Jurkat, Clone E6-1 (cell line): ENCODE results near the gene IGF1.
"Not testable (repeated sequence)": the region's sequence is repeated elsewhere in the genome, so short reads cannot be mapped to it uniquely, and the experiment has no call there.

ENCODE experiments used
- DNase-seq: peaks from one replicate; pipeline ENCODE4 v3.0.0-alpha.2; 2011; ENCODE audit warnings: low read depth, low spot score
- H3K4me3 ChIP-seq: 2 replicates; pipeline ENCODE4 v1.5.1; 2011; ENCODE audit warnings: mild to moderate bottlenecking, low read length, control low read depth, moderate library complexity

IGF1 gene

DNA sequence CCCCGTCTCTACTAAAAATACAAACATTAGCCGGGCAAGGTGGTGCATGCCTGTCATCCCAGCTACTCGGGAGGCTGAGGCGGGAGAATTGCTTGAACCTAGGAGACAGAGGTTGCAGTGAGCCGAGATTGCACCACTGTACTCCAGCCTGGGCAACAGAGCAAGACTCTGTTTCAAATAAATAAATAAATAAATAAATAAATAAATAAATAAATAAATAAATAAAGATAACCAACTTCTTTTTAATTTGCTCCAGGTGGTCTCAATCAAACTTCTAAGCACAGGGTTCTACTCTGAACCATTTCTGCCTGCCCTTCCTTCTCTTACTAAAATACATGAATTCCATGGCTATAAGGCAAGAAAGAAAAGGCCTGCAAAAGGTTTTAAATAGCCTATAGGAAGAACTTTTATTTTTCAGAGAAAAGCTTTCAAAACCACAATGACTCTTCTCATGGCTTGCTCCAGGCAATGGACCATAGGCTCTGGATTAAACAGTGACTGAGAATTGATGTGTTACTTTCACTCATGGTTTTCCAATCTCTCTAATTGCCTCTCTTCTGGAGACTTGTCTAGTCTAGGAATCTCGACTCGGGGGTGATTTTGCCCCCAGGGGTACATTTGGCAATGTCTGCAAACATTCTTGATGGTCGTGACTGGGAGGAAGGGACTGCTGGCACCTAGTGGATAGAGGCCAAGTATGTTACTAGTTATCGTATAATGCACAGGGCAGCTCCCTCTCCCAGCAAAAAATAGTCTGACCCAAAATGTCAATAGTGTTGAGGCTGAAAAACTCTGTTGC lies 14.4 kb downstream of the IGF1 start:
- no peak for DNase-seq
- no peak overlapping the region for H3K4me3 ChIP-seq

DNA sequence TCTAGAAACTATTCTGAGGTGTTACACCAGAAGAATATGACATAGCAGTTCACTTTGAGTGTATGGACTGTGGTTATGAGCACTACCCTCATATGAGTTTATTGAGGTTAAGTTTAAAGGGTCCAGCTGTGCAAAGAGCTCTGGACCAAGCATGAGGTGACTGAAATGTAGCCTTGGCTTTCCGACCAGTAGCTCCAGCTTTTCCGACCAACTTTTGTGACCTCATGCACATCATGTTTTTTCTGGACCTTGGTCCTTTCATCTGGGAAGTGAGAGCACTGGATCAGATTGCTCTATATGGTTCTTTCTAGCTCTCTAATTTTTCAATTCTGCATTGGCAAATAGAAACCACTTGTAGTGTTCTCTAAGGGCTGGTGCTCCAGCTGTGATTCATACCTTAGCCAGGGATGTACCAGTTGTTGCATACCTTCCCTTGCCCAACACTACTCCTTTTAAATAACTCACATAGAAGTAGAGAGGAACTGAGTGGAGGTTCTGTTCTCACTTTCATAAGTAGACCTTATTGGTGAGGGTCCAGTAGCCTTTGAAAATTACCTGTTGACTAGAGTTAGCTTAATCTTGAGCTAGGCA lies 16.6 kb downstream of the IGF1 start:
- no peak overlapping the region for H3K4me3 ChIP-seq
- no peak for DNase-seq

DNA sequence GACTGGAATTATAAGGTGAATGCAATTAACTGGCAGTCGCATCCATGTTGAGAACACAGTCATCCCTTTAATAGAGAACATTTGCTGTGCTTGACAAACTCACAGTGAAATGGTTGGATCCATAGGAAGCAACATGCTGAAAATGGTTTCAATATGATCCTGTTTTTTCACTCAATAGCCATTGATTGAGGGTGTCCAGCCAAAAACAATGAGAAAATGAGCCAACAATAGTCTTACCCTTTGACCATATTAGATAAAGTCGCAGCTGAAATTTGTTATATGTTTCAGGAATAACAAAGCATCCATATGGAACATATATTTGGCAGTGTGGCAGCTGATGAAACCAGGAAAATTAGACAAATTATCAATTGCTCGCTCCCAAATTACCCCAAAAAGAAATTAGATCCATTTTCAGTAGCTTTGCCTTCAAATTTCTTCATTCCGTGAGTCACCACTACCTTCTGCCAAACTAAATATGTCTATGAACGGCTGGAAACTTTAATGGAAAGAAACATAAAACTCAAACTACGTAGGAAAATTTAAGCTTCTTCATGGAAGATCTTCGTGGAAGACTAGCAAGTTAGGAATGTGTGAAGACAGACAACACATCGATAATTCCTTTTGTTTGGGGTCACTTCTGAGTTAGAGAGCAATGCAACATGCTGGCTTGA lies 17.4 kb downstream of the IGF1 start:
- H3K4me3 ChIP-seq = no peak overlapping the region
- DNase-seq = no peak

DNA sequence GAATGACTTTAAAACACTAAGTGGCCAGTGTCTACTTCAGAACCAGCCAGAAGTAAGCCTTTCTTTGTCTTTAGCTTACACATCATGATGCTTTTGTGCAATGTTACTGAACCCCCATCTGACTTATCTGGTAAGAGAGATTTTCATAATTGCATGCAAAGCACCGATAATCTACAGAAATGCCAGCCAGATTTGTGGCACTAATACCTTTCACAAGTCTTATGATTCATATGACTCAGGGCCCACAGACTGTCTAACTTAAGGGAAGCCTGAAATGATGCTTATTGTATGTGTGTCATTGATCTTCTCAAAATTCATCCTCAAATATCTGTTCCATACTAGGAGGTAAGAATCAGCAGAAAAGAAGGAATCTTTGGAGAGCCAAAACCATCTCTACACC lies 18.0 kb downstream of the IGF1 start:
- no peak overlapping the region for H3K4me3 ChIP-seq
- no peak for DNase-seq

DNA sequence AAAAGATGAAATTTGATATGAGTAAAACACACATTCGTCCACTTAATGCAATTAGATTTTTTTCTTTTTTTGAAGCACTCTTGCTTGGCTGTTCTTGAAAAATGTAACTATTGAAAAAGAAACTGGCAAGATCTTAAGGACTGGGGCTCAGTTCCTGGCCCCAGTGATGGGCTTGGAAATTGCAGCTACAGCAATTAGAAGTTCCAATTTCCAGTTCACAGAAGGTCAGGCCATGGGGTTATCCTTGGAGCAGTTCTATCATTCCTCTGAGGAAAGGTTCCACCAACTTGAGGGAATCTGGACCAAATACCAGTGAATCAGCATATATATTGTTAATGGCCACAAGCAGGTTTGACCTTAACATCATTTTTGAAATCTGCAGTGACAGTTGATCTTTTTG lies 18.9 kb downstream of the IGF1 start:
- H3K4me3 ChIP-seq = no peak overlapping the region
- DNase-seq = no peak

DNA sequence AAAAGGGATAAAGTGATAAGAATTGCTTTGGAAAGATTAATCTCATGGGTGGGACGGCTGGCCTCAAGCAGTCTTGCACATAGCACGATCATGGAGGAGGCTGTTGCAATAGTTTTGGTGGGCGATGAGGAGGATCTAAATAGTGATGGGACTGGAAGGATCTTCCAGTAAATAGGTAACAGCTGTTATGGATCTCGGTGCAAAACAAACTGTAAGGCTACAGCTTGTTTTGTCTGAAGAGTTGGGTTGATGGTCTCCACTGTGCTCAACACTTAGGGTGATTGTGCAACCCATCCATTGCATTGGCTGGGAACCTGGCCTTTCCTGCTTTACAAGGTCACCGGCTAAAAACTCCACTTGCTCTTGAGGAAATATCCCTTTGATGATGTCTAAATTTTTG lies 21.0 kb downstream of the IGF1 start:
- DNase-seq = no peak
- no peak overlapping the region for H3K4me3 ChIP-seq

DNA sequence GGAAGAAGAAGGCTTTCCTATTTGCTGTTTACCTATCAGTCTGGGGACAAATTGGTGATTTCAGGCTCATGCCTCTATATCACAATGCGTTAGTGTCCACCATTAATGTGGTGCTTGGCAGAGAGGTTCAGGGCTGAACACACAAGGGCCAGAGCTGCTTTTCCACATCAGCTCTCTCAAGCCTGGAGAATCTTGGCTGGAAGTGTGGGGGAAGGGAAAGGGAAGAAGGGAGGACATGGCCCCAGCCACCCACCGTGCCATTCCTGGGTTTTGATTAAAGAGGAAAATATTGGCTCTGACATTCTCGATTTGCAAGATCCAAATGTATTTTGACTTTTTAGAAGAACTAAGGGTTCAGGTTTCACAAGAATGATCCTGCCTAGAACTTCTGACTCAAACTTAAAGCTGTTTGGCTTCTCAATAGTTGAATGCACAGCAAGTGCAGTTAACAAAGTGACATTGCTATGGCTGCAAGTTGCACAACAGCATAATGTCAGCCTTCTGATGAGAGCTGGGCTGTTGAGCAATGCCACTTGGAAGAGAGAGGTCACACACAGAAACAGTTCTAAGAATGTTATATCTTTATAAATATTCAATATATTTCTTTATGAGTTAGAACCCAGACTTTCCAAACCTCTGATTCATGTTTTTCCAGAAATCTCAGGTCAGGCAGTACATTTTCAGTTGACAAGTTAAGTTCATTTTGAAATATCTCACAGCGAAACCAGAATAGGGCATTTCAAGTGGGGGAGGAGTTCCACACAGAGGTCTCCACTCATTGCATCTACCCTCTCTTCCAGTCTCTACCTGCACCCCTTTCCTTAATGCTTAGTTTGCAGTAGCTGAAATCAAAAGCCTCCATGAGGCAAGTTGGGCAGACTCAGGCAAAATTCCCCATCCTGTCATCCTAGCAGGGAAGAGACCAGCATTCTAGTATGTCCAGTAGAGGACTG lies 25.3 kb downstream of the IGF1 start:
- H3K4me3 ChIP-seq = no peak overlapping the region
- no peak for DNase-seq

DNA sequence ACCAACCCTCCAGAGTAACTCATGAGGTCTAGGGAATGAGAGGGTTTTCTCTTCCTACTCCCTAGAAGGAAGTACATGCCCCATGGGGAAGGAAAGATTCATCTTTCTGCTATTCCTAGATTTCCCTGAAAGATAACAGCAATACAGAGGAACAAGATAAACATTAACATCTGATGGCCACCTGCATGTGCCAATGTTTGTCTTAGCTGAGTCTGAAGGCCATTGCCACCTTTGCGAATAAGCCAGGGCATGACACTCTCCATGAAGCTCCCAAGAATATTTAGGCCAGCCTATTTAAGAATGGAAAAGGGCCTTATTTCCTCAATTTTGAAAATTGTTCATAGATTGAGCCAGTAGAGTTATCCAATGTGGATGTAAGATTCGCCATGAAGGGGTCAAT lies 26.0 kb downstream of the IGF1 start:
- no peak for DNase-seq
- H3K4me3 ChIP-seq = no peak overlapping the region

DNA sequence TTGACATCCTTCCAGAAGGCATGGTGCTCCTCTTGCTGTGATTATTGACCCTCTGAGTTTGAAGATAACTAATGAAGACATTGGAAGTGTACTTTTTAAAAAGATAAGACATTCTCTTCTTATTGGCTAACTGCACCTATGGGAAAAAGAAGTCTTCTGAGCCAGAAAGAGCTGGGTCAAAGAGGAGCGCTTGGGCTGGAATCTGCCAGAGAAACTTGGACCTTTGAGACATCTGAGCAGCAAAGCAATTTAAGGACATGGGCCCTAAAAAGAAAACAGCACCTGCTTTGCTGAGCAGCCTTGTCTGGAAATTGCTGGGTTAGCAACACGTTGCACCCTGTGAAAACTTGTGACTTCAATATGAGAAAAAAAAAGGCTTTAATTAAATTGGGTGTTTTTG lies 27.8 kb downstream of the IGF1 start:
- no peak for DNase-seq

DNA sequence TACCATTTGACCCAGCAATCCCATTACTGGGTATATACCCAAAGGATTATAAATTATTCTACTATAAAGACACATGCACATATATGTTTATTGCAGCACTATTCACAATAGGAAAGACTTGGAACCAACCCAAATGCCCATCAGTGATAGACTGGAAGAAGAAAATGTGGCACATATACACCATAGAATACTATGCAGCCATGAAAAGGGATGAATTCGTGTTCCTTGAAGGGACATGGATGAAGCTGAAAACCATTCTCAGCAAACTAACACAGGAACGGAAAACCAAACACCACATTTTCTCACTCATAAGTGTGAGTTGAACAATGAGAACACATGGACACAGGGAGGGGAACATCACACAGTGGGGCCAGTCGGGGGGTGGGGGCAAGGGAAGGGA lies 31.3 kb downstream of the IGF1 start:
- DNase-seq, H3K4me3 ChIP-seq: not testable (repeated sequence)

More for the DNA sequence above, 27.8 kb downstream of the IGF1 start:
- H3K4me3 ChIP-seq = no peak overlapping the region

DNA sequence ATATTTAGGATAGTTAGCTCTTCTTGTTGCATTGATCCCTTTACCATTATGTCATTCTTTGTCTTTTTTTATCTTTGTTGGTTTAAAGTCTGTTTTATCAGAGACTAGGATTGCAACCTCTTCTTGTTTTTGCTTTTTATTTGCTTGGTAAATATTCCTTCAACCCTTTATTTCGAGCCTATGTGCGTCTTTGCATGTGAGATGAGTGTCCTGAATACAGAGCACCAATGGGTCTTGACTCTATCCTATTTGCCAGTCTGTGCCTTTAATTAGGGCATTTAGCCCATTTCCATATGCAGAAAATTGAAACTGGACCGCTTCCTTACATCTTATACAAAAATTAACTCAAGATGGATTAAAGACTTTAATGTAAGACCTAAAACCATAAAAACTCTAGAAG lies 32.9 kb downstream of the IGF1 start:
- not testable (repeated sequence) for DNase-seq, H3K4me3 ChIP-seq

DNA sequence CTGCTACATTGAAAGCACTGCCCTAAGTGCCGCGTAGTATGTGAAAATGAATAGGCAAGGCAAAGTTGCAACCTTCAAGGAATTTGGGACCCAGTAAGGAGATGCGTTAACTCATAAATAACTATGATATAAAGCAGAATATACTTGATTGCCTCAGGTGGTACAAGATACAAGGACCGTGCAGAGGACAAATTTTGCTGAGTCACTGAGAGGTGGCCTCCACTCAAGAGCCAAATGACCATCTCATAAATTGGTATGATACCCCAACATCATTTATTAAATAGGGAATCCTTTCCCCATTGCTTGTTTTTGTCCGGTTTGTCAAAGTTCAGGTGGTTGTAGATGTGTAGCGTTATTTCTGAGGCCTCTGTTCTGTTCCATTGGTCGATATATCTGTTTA lies 35.7 kb downstream of the IGF1 start:
- DNase-seq = no peak
- H3K4me3 ChIP-seq = no peak overlapping the region

DNA sequence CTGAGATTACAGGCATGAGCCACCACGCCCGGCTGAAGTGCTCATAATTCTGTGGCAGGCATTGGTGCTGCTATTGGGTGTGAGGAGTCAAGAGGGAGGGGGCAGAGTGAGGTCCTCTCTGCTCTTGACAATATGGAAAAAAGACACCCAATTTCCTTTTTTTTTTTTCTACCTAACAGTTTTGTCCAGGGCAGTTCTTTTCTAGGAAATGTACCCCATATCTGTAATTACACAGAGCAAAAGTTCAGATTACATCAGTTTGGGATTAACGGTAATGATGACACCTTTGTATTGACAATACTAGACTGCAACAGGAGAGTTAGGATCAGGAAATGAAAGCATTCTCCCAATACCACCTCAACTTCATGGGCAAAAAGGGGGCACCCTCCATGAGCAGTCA lies 36.3 kb downstream of the IGF1 start:
- H3K4me3 ChIP-seq = no peak overlapping the region
- DNase-seq = no peak

DNA sequence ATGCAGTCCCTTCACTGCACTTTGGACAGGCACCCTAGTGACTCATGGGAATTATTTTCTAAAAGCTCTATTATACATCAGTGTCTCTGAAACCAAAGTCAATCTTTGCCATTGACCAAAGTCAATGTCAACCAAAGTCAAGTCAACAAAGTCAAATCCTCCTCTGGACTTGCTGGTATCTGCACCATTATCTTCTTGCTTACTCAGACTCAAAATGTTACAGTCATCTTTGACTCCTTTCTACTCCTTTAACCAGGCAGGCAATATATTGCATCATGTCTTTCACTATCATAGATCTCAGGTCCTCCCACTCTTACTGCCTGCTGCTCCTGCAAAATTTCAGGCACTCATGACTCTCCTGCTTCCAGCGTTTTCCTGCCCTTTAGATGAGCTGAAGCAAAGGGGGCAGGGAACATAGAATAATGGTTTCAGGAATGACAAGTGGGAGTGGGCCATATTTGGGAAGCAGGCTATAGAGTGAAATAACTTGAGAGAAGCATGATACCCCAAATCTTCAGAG lies 39.2 kb downstream of the IGF1 start:
- no peak overlapping the region for H3K4me3 ChIP-seq
- no peak for DNase-seq

DNA sequence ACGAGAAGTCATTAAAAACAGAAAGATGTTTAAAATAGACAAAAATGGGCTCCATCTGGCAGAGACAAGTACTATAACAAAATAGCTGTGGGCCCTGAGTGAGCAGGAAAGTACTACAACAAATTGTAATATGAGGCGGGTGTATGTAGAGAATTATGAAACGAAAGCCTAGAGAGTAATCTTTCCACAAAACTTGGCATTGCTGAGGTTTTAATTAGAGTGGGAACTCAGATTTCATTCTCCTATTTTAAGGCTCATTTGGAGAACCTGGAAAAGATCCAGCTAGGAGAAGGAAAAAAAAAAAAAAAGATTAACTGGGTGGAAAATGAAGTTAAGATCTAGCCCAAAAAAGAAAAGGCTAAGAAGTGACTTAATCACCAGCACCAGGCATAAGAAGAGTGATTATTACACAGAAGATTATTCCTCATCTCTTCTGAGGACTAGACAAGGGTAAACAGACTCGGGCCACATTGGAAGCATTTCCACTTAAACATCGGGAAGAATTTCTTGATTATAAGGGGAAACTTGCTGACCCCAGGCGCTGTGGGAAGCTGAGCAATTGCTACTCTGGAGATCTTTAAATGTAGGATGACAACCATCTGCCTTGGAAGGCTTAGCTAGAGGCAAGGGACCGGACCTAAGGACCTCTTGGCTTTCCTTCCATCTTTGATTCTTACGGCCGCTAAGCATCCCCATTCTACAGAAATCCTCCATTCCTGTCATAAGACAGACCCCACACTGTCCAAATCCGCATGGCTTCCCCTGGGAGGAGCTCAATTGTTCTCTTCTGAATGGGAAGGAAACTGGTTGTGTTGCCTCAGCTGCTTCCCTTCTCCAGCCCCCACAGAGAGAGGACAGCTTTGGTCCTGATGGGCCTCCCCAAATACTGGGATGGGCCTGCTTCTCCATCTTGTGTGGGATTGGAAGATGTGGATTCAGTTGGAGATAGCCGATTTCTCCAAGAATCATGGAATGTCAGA lies 40.6 kb downstream of the IGF1 start:
- no peak overlapping the region for H3K4me3 ChIP-seq
- DNase-seq = no peak

DNA sequence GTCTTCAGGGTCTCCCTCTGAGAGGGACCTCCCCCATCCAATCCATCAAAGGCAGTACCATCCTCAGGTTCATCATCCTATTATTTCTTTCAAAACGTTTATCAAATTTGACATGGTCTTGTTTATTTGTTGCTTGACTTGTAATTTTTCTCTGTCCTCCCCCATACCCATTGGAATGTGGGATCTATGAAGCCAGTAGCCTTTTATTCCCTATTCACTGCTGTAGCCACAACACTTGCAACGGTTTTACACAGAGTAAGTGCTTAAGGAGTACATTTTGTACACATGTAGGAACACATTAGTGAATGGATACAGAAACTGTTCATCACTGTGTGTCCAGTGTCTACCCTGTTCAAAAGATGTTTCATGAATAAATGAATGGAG lies 41.5 kb downstream of the IGF1 start:
- DNase-seq = no peak

DNA sequence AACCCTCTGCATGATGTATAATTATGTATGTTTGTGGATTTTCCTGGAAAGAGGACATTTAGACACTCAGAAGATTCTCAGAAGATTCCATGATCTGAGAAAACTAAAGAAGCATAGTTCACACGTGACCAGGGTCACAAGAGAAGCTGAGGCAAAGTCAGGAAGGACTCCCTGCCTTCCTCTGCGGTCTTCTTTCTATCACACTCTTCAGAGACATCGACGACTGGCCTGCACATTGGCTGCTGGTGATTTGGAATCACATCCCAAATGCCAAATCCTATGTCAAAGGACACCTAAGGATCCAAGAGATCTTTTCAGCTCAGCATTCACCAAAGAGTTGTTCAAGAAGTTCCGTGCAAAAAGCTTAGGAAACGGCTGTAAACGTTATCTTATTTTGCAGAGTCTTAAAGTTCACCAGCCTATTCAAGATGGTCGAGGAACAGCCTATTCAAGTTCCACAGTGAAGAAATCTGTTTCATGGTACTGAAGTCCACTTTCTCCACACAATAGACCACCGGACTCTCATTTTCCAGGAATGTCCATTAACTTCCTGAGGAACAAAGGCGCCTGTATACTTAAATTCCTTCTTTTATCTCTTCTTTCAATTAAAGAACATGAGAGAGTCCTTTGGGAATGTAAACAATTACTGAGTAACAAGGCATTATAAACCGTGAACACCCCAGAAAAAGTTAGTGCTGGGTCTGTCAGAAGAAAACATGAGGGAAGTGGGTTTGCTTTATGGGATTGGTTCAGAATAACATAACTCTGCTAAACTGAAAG lies 42.1 kb downstream of the IGF1 start:
- H3K4me3 ChIP-seq = no peak overlapping the region
- DNase-seq = no peak

More for the DNA sequence above, 41.5 kb downstream of the IGF1 start:
- H3K4me3 ChIP-seq = no peak overlapping the region
